MM.1S (cell line): Measurements from ENCODE around the gene TSPAN12.

Experiments used
- DNase-seq: peaks from one replicate; pipeline ENCODE4 v3.0.0-alpha.2; 2015
- H2AFZ ChIP-seq: fragments of 300-600 bp; sonication (generic); 2 replicates; pipeline ENCODE4 v1.6.0; 2016; ENCODE audit warnings: antibody characterized with exemption, low read length
- H3F3A ChIP-seq: fragments of 300-600 bp; sonication (generic); 2 replicates; pipeline ENCODE4 v1.6.1; 2016; ENCODE audit warnings: mild to moderate bottlenecking, antibody characterized with exemption, low read length, moderate library complexity, mixed read lengths; ENCODE audit not compliant: insufficient read depth
- H3K27ac ChIP-seq: fragments of 300-600 bp; sonication (generic); 2 replicates; pipeline ENCODE4 v1.5.1; 2016; ENCODE audit warnings: mild to moderate bottlenecking, low read length
- H3K27me3 ChIP-seq: fragments of 300-600 bp; sonication (generic); replicated peaks from 2 replicates; pipeline ENCODE4 v1.6.0; 2016; ENCODE audit warnings: low read length; ENCODE audit not compliant: insufficient read depth
- H3K36me3 ChIP-seq: fragments of 300-600 bp; sonication (generic); replicated peaks from 2 replicates; pipeline ENCODE4 v1.6.1; 2016; ENCODE audit warnings: mild to moderate bottlenecking, low read length, mixed read lengths; ENCODE audit not compliant: insufficient read depth
- H3K4me1 ChIP-seq: fragments of 300-600 bp; sonication (generic); 2 replicates; pipeline ENCODE4 v1.6.1; 2016; ENCODE audit warnings: low read length, mixed read lengths
- H3K4me2 ChIP-seq: fragments of 300-600 bp; sonication (generic); 2 replicates; pipeline ENCODE4 v1.6.0; 2016; ENCODE audit warnings: low read depth, low read length
- H3K4me3 ChIP-seq: fragments of 300-600 bp; sonication (generic); 2 replicates; pipeline ENCODE4 v1.5.1; 2016; ENCODE audit warnings: low read length, mixed read lengths
- H3K79me2 ChIP-seq: fragments of 300-600 bp; sonication (generic); 2 replicates; pipeline ENCODE4 v1.6.1; 2016; ENCODE audit warnings: mixed run types, low read length, mixed read lengths
- H3K9ac ChIP-seq: fragments of 300-600 bp; sonication (generic); 2 replicates; pipeline ENCODE4 v1.6.1; 2016; ENCODE audit warnings: low read length, mixed read lengths
- H3K9me2 ChIP-seq: fragments of 300-600 bp; sonication (generic); replicated peaks from 2 replicates; pipeline ENCODE4 v1.6.1; 2016; ENCODE audit warnings: mild to moderate bottlenecking, low read length, mixed read lengths; ENCODE audit not compliant: insufficient read depth
- H3K9me3 ChIP-seq: fragments of 300-600 bp; sonication (generic); replicated peaks from 2 replicates; pipeline ENCODE4 v1.6.1; 2016; ENCODE audit warnings: mild to moderate bottlenecking, low read length, mixed read lengths; ENCODE audit not compliant: insufficient read depth
- H4K20me1 ChIP-seq: fragments of 300-600 bp; sonication (generic); 2 replicates; pipeline ENCODE4 v1.6.1; 2016; ENCODE audit warnings: mild to moderate bottlenecking, low read length, moderate library complexity, mixed read lengths; ENCODE audit not compliant: insufficient read depth
- EZH2 ChIP-seq: fragments of 300-600 bp; sonication (generic); optimal IDR thresholded peaks from 2 replicates; pipeline ENCODE3; 2017; ENCODE audit warnings: low read depth, mild to moderate bottlenecking, antibody characterized with exemption, low read length, mixed read lengths
- EZH2phosphoT487 ChIP-seq: fragments of 300-600 bp; sonication (generic); IDR thresholded peaks from 2 replicates; pipeline ENCODE4 v1.6.1; 2018; ENCODE audit warnings: antibody characterized with exemption, low read length
- TF ChIP-seq, protein P1 (sequence below): fragments of 300-600 bp; sonication (generic); IDR thresholded peaks from 2 replicates; pipeline ENCODE4 v1.5.1; 2016; ENCODE audit warnings: antibody characterized with exemption, low read length, mixed read lengths

Gene TSPAN12

DNA sequence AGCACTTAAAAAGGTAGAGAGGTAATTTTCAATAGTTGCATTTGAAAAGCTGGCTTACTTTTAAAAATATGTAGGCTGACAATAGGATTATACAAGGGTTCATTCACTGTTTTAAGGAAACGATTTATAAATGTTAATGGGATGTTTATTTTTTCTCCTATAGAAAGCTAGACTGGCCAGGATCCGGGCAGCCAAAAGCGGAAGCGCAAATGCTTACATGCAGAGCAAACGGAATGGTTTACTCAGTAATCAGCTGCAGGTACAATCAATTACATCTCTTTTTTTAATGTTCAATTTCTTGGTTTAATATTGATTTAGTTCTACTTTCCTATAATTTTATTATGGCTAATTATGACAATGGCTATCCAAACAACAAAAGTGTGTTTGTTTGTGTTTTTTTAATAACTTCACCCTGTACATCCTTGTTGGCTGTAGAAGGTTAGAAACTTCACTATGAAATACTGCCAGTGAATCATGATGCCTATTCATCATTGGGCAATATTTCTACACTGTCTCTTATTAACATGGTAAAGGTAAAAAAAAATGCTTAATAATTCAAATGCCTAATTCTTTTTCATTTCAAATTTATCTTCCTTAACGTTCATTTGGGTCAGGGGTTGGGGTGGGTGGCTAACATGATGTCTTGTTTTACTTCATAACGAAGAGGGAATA is 116.4 kb downstream of the TSPAN12 start:
- no peaks in the 10 kb centered on the region for H3K9me3 ChIP-seq
- no peak overlapping the region for H3K4me3 ChIP-seq
- no peak overlapping the region for H2AFZ ChIP-seq
- no peaks in the 10 kb centered on the region for H3F3A ChIP-seq
- no peaks in the 10 kb centered on the region for H3K9me2 ChIP-seq
- H3K4me2 ChIP-seq, result no peak overlapping the region
- DNase-seq, result no peak
- TF ChIP-seq EZH2phosphoT487 (no peak), EZH2 (no peak)
- TF ChIP-seq, protein P1, sequence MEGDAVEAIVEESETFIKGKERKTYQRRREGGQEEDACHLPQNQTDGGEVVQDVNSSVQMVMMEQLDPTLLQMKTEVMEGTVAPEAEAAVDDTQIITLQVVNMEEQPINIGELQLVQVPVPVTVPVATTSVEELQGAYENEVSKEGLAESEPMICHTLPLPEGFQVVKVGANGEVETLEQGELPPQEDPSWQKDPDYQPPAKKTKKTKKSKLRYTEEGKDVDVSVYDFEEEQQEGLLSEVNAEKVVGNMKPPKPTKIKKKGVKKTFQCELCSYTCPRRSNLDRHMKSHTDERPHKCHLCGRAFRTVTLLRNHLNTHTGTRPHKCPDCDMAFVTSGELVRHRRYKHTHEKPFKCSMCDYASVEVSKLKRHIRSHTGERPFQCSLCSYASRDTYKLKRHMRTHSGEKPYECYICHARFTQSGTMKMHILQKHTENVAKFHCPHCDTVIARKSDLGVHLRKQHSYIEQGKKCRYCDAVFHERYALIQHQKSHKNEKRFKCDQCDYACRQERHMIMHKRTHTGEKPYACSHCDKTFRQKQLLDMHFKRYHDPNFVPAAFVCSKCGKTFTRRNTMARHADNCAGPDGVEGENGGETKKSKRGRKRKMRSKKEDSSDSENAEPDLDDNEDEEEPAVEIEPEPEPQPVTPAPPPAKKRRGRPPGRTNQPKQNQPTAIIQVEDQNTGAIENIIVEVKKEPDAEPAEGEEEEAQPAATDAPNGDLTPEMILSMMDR, result no peak
- no peaks in the 10 kb centered on the region for H3K4me1 ChIP-seq
- H4K20me1 ChIP-seq, result no peaks in the 10 kb centered on the region
- no peaks in the 10 kb centered on the region for H3K27me3 ChIP-seq
- H3K36me3 ChIP-seq, result no peaks in the 10 kb centered on the region
- no peak overlapping the region for H3K27ac ChIP-seq
- no peaks in the 10 kb centered on the region for H3K79me2 ChIP-seq
- H3K9ac ChIP-seq, result no peak overlapping the region

DNA sequence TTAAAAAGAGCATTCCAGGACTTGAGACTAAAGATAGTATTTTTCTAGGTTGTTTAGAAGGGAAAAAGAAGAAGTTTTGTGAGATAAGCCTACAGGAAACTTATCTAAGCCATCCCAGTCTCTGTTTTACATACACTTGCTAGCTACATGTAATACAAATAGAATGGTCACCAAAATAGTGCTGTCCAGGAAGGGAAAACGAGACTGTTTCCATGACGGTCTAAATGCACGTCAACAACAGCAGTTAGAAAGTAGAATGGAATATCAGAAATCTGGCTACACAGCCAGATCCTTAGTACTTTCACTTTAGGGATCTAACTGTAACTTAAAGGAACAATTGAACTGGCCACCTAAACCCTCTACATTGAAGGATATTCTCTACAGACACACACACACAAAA is 117.6 kb downstream of the TSPAN12 start:
- Histone ChIP-seq H3K9me3 (no peaks in the 10 kb centered on the region), H3K36me3 (no peaks in the 10 kb centered on the region), H3K27ac (no peak overlapping the region), H4K20me1 (no peaks in the 10 kb centered on the region), H3K79me2 (no peaks in the 10 kb centered on the region), H3K4me2 (no peak overlapping the region), H3K9me2 (no peaks in the 10 kb centered on the region), H3K4me1 (no peaks in the 10 kb centered on the region), H3K9ac (no peak overlapping the region), H3F3A (no peaks in the 10 kb centered on the region), H3K27me3 (no peaks in the 10 kb centered on the region), H3K4me3 (no peak overlapping the region), H2AFZ (no peak overlapping the region)
- TF ChIP-seq, protein P1, result no peak
- TF ChIP-seq EZH2 (no peak), EZH2phosphoT487 (no peak)
- DNase-seq, result no peak

DNA sequence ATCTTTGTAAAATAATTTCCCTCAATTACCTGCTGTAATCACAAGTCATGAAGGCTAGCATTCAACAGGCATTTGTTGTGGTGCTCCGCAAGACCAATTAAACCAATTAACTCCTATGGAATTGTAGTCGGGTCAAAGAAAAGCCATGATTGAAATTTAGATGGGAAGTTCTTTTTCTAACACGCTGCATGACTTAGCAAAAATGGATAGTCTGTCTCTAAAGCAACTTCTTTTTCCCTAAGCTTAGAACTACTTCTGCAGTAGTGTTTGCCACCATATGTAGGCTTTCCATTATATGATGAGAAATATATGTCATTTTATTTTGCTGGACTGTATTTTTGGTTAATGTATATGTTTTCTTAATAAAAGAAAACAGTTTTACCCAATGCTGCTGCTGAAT is 119.1 kb downstream of the TSPAN12 start:
- Histone ChIP-seq H3K9me3 (no peaks in the 10 kb centered on the region), H3K4me2 (no peak overlapping the region), H4K20me1 (no peaks in the 10 kb centered on the region), H3K79me2 (no peaks in the 10 kb centered on the region), H2AFZ (no peak overlapping the region), H3K4me1 (no peaks in the 10 kb centered on the region), H3K9me2 (no peaks in the 10 kb centered on the region), H3K27ac (no peak overlapping the region), H3K9ac (no peak overlapping the region), H3K27me3 (no peaks in the 10 kb centered on the region), H3K36me3 (no peaks in the 10 kb centered on the region), H3K4me3 (no peak overlapping the region), H3F3A (no peaks in the 10 kb centered on the region)
- no peak for DNase-seq
- TF ChIP-seq EZH2 (no peak), EZH2phosphoT487 (no peak)
- TF ChIP-seq, protein P1, result no peak
